ENCODE results near the gene BABAM1. TPM values are rescaled to one million over a fixed set of nuclear protein-coding genes. Genes with fewer than 3 reads are reported as not detected.

Gene BABAM1
- total and polyA plus RNA-seq, 9 of the 15 experiments (the other 6 are each of a cell fraction or from before 2014, with no cell fraction given) = 14.7 to 160 (median 113) TPM

- TF ChIP-seq TEAD1 (CRISPR knock-in tag; IDR thresholded peaks at IDR 0.05) = peak in 1 of 2 experiments; percentile 46; a peak in 1 of 4 replicates
- TF ChIP-seq CBX3 (IDR thresholded peaks at IDR 0.05; ENCODE audit: borderline replicate concordance in 1 of 2, low read length in 2 of 2) = no peak
- TF ChIP-seq PML (IDR thresholded peaks at IDR 0.05; ENCODE audit: low read length) = no peak
- no peak for TF ChIP-seq MXI1 (IDR thresholded peaks at IDR 0.05; ENCODE audit: low read depth, low read length)
- no peak for TF ChIP-seq ZNF696 (CRISPR knock-in tag; conservative IDR thresholded peaks at IDR 0.05)
- TF ChIP-seq ZNF561 (CRISPR knock-in tag; conservative IDR thresholded peaks at IDR 0.05) = no peak
- TF ChIP-seq RBBP5 (IDR thresholded peaks at IDR 0.05; ENCODE audit: borderline replicate concordance, insufficient read depth, low read length, poor library complexity, severe bottlenecking) = no peak
- TF ChIP-seq E2F6 (IDR thresholded peaks at IDR 0.05; ENCODE audit: borderline replicate concordance in 1 of 2, extremely low read depth in 1 of 2, insufficient read depth in 1 of 2, insufficient read length in 1 of 2, low read depth in 1 of 2, low read length in 1 of 2, poor library complexity in 1 of 2, severe bottlenecking in 1 of 2) = no peak
- TF ChIP-seq NFRKB (IDR thresholded peaks at IDR 0.05; ENCODE audit: low read depth) = 0 out of 2 replicates have a peak, but pooled peaks have one; percentile 39
- no peak for TF ChIP-seq ZNF146 (CRISPR knock-in tag; IDR thresholded peaks at IDR 0.05; ENCODE audit: unreplicated experiment)
- peak; percentile 93 for TF ChIP-seq GABPA (tag; conservative IDR thresholded peaks at IDR 0.05; ENCODE audit: low read depth)
- TF ChIP-seq BRD4 (IDR thresholded peaks at IDR 0.05) = no peak
- no peak for TF ChIP-seq SRSF1 (IDR thresholded peaks at IDR 0.05; ENCODE audit: low read depth, low read length)
- no peak for TF ChIP-seq FOXP1 (CRISPR knock-in tag; IDR thresholded peaks at IDR 0.05)
- no peak for TF ChIP-seq DDX20 (tag; IDR thresholded peaks at IDR 0.05; ENCODE audit: low read depth)
- TF ChIP-seq SNIP1 (IDR thresholded peaks at IDR 0.05; ENCODE audit: low read depth) = no peak
- TF ChIP-seq ZNF511 (CRISPR knock-in tag; IDR thresholded peaks at IDR 0.05) = no peak
- TF ChIP-seq PHF20 (IDR thresholded peaks at IDR 0.05; ENCODE audit: partially characterized antibody) = no peak
- no peak for TF ChIP-seq MLX (CRISPR knock-in tag; conservative IDR thresholded peaks at IDR 0.05)
- no peak for TF ChIP-seq HEY1 (CRISPR knock-in tag; IDR thresholded peaks at IDR 0.05; ENCODE audit: borderline replicate concordance)
- TF ChIP-seq EP400 (IDR thresholded peaks at IDR 0.05) = peak; percentile 24; the same call in 1 of the 2 replicates
- TF ChIP-seq HSF4 (CRISPR knock-in tag; IDR thresholded peaks at IDR 0.05; ENCODE audit: borderline replicate concordance) = no peak
- no peak for TF ChIP-seq ZZZ3 (IDR thresholded peaks at IDR 0.05)
- no peak for TF ChIP-seq ZBTB8A (IDR thresholded peaks at IDR 0.05; ENCODE audit: partially characterized antibody)
These were observed 42.1 kb downstream of the BABAM1 start, which contains the start of gene DDA1 (continued) for GRCh38 chr19:17309198-17309964.

All from K562 (cell line).